HepG2 (cell line): ENCODE results near the gene PDLIM4. TPM values are rescaled to one million over a fixed set of nuclear protein-coding genes. Genes with fewer than 3 reads are reported as not detected.

Source experiments
- AFF4 ChIP-seq: sonication (generic); formaldehyde crosslinking; IDR thresholded peaks from 2 replicates; pipeline ENCODE4 v1.4.0; 2020; ENCODE audit warnings: missing genetic modification reagents
- DMTF1 ChIP-seq: sonication (generic); formaldehyde crosslinking; IDR thresholded peaks from 2 replicates; pipeline ENCODE4 v1.4.0; 2020; ENCODE audit warnings: mild to moderate bottlenecking, missing genetic modification reagents
- DPF2 ChIP-seq: sonication (generic); formaldehyde crosslinking; IDR thresholded peaks from 2 replicates; pipeline ENCODE4 v1.4.0; 2020; ENCODE audit warnings: mild to moderate bottlenecking, low read depth, missing genetic modification reagents, borderline replicate concordance
- FOSL2 ChIP-seq: sonication (generic); formaldehyde crosslinking; IDR thresholded peaks from 2 replicates; pipeline ENCODE4 v1.4.0; 2020; ENCODE audit warnings: missing genetic modification reagents
- GTF3A ChIP-seq: sonication (generic); formaldehyde crosslinking; conservative IDR thresholded peaks from 2 replicates; pipeline ENCODE4 v1.4.0; 2020; ENCODE audit warnings: mild to moderate bottlenecking, missing genetic modification reagents
- HDAC1 ChIP-seq: sonication (generic); formaldehyde crosslinking; IDR thresholded peaks from 2 replicates; pipeline ENCODE4 v1.5.1; 2020; ENCODE audit warnings: mild to moderate bottlenecking, missing genetic modification reagents
- NCOA2 ChIP-seq: sonication (generic); formaldehyde crosslinking; IDR thresholded peaks from 2 replicates; pipeline ENCODE4 v1.8.0; 2022; ENCODE audit warnings: inconsistent platforms
- PRDM4 ChIP-seq: sonication (generic); formaldehyde crosslinking; IDR thresholded peaks from 2 replicates; pipeline ENCODE4 v1.9.0; 2021; ENCODE audit warnings: missing genetic modification reagents, borderline replicate concordance
- RERE ChIP-seq: IDR thresholded peaks from 2 replicates; pipeline ENCODE4 v1.6.1; 2016; ENCODE audit warnings: low read depth, missing genetic modification reagents, missing compliant biosample characterization
- TAF1 ChIP-seq: sonication (generic); formaldehyde crosslinking; IDR thresholded peaks from 2 replicates; pipeline ENCODE4 v1.4.0; 2020; ENCODE audit warnings: missing genetic modification reagents
- ZNF34 ChIP-seq: sonication (generic); formaldehyde crosslinking; IDR thresholded peaks from 2 replicates; pipeline ENCODE4 v1.4.0; 2020; ENCODE audit warnings: mild to moderate bottlenecking, missing genetic modification reagents, borderline replicate concordance
- ZNF350 ChIP-seq: sonication (generic); formaldehyde crosslinking; IDR thresholded peaks from 2 replicates; pipeline ENCODE4 v1.4.0; 2020; ENCODE audit warnings: mild to moderate bottlenecking, low read depth, missing genetic modification reagents, borderline replicate concordance
- ZNF367 ChIP-seq: sonication (generic); formaldehyde crosslinking; IDR thresholded peaks from 2 replicates; pipeline ENCODE4 v1.4.0; 2020; ENCODE audit warnings: missing genetic modification reagents, borderline replicate concordance
- ZNF784 ChIP-seq: sonication (generic); formaldehyde crosslinking; IDR thresholded peaks from 2 replicates; pipeline ENCODE4 v1.5.1; 2020; ENCODE audit warnings: missing genetic modification reagents, mild to moderate bottlenecking, borderline replicate concordance
- polyA plus RNA-seq, 8 experiments: library from polyadenylated mRNA; depleted of rRNA in 3 of 8; stranded (reverse) in 7 of 8; unstranded in 1 of 8; fragments of >200 nt; fragmentation: Illumina TruSeq in 4 of 8; extraction: Trizol in 4 of 8; gene quantifications; 2 replicates each; pipeline versions ENCODE4 v1.2.1 to v1.2.3, GENCODE V29; 2011 to 2016; ENCODE audit warnings: low read depth in 4 of 8, missing spikeins in 1 of 8, mixed read lengths in 1 of 8; ENCODE audit not compliant: insufficient read depth in 1 of 8
- total RNA-seq, 5 experiments: library from RNA; depleted of rRNA; stranded (reverse); fragments of >200 nt; fragmentation: Illumina TruSeq; extraction: Trizol; gene quantifications; 2 replicates each; pipeline ENCODE4 v1.2.3, GENCODE V29; 2016; ENCODE audit warnings: low read depth in 1 of 5

The PDLIM4 gene
- total and polyA plus RNA-seq, 2 of the 13 experiments (the other 11 are each of a cell fraction or from before 2014, with no cell fraction given), result 1.1 to 2.3 TPM

GRCh38 chr5:132321109-132321721, 63.7 kb downstream of the PDLIM4 start (continued):
- TF ChIP-seq NCOA2 (no peak), DMTF1 (CRISPR knock-in tag) (no peak), DPF2 (0 out of 2 replicates have a peak, but pooled peaks have one; percentile 39), TAF1 (CRISPR knock-in tag) (no peak), ZNF784 (CRISPR knock-in tag) (no peak), ZNF350 (CRISPR knock-in tag) (no peak), RERE (CRISPR knock-in tag) (no peak), PRDM4 (CRISPR knock-in tag) (no peak), HDAC1 (CRISPR knock-in tag) (no peak), ZNF367 (CRISPR knock-in tag) (no peak), GTF3A (CRISPR knock-in tag) (no peak), FOSL2 (CRISPR knock-in tag) (no peak), ZNF34 (CRISPR knock-in tag) (no peak), AFF4 (CRISPR knock-in tag) (no peak)
